ENCODE data around the gene PIM2. TPM values are rescaled to one million over a fixed set of nuclear protein-coding genes. Genes with fewer than 3 reads are reported as not detected.

PIM2 gene
- total RNA-seq, 1 experiment from 2014 or later: 33.8 TPM

GRCh38 chrX:48908600-48908999, 10.2 kb downstream of the PIM2 start:
- Histone ChIP-seq H3K4me3 (ENCODE audit: low read length) (no peak overlapping the region), H2AFZ (ENCODE audit: low read length) (no peak overlapping the region), H3K79me2 (ENCODE audit: low read length) (peaks cover 21% of the 10 kb centered on the region), H3K27ac (ENCODE audit: low read length) (no peak overlapping the region), H3K9me2 (replicated peaks; ENCODE audit: insufficient read depth, low read length) (no peaks in the 10 kb centered on the region), H3K9me3 (ENCODE audit: low read length) (no peaks in the 10 kb centered on the region), H4K20me1 (ENCODE audit: insufficient read depth, low read depth, low read length) (no peaks in the 10 kb centered on the region), H3K4me2 (ENCODE audit: low read depth, low read length, poor library complexity, severe bottlenecking) (no peak overlapping the region), H3K27me3 (ENCODE audit: low read length) (no peaks in the 10 kb centered on the region), H3K9ac (ENCODE audit: low read length) (no peak overlapping the region), H3K4me1 (ENCODE audit: low read length) (peaks cover 15% of the 10 kb centered on the region), H3K36me3 (ENCODE audit: insufficient read depth, low read length) (no peaks in the 10 kb centered on the region)
- no peak for DNase-seq

- Histone ChIP-seq H2AFZ (ENCODE audit: low read length) (no peak overlapping the region), H3K4me1 (ENCODE audit: low read length) (peaks cover 3% of the 10 kb centered on the region), H3K4me2 (ENCODE audit: low read depth, low read length, poor library complexity, severe bottlenecking) (no peak overlapping the region), H3K27me3 (ENCODE audit: low read length) (no peaks in the 10 kb centered on the region), H4K20me1 (ENCODE audit: insufficient read depth, low read depth, low read length) (no peaks in the 10 kb centered on the region), H3K9me3 (ENCODE audit: low read length) (no peaks in the 10 kb centered on the region), H3K9me2 (replicated peaks; ENCODE audit: insufficient read depth, low read length) (no peaks in the 10 kb centered on the region), H3K79me2 (ENCODE audit: low read length) (peaks cover 9% of the 10 kb centered on the region), H3K9ac (ENCODE audit: low read length) (no peak overlapping the region), H3K27ac (ENCODE audit: low read length) (no peak overlapping the region), H3K36me3 (ENCODE audit: insufficient read depth, low read length) (no peaks in the 10 kb centered on the region), H3K4me3 (ENCODE audit: low read length) (no peak overlapping the region)
- DNase-seq: no peak
Measured at GRCh38 chrX:48905090-48905790, 13.6 kb downstream of the PIM2 start.

DNA sequence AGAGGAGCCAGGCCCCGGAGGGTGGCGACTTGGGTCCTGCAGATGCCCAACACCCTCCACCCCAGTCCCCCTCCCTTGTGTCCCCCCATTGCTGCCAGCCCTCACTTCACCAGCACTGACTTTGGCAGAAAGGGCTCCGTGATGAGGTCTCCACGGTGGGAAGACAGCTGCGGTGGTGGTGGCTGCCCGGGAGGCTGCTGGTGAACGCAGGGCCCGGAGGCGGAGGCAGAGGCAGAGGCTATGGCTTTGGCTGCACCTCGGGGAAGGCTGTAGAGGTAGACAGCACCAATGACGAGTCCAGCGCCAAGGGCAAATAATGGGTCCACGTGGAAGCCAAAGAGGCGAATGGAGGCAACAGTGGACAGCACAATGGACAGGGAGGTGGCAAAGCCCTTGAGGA, 14.2 kb downstream of the PIM2 start:
- no peaks in the 10 kb centered on the region for H4K20me1 ChIP-seq (ENCODE audit: insufficient read depth, low read depth, low read length)
- H3K9ac ChIP-seq (ENCODE audit: low read length): no peak overlapping the region
- H3K4me3 ChIP-seq (ENCODE audit: low read length): no peak overlapping the region
- no peaks in the 10 kb centered on the region for H3K27me3 ChIP-seq (ENCODE audit: low read length)
- H3K4me2 ChIP-seq (ENCODE audit: low read depth, low read length, poor library complexity, severe bottlenecking): no peak overlapping the region
- H2AFZ ChIP-seq (ENCODE audit: low read length): no peak overlapping the region
- no peaks in the 10 kb centered on the region for H3K36me3 ChIP-seq (ENCODE audit: insufficient read depth, low read length)
- peaks cover 2% of the 10 kb centered on the region for H3K4me1 ChIP-seq (ENCODE audit: low read length)
- no peak for DNase-seq
- H3K9me3 ChIP-seq (ENCODE audit: low read length): no peaks in the 10 kb centered on the region
- H3K27ac ChIP-seq (ENCODE audit: low read length): no peak overlapping the region
- H3K79me2 ChIP-seq (ENCODE audit: low read length): peaks cover 6% of the 10 kb centered on the region
- H3K9me2 ChIP-seq (replicated peaks; ENCODE audit: insufficient read depth, low read length): no peaks in the 10 kb centered on the region

- H3K9ac ChIP-seq (ENCODE audit: low read length): no peak overlapping the region
- no peak overlapping the region for H3K4me3 ChIP-seq (ENCODE audit: low read length)
- no peak overlapping the region for H2AFZ ChIP-seq (ENCODE audit: low read length)
- H3K36me3 ChIP-seq (ENCODE audit: insufficient read depth, low read length): no peaks in the 10 kb centered on the region
- no peaks in the 10 kb centered on the region for H3K9me2 ChIP-seq (replicated peaks; ENCODE audit: insufficient read depth, low read length)
- H3K79me2 ChIP-seq (ENCODE audit: low read length): peaks cover 7% of the 10 kb centered on the region
- H3K4me2 ChIP-seq (ENCODE audit: low read depth, low read length, poor library complexity, severe bottlenecking): no peak overlapping the region
- no peaks in the 10 kb centered on the region for H3K9me3 ChIP-seq (ENCODE audit: low read length)
- no peaks in the 10 kb centered on the region for H3K27me3 ChIP-seq (ENCODE audit: low read length)
- H4K20me1 ChIP-seq (ENCODE audit: insufficient read depth, low read depth, low read length): no peaks in the 10 kb centered on the region
- DNase-seq: no peak
- H3K27ac ChIP-seq (ENCODE audit: low read length): no peak overlapping the region
- peaks cover 6% of the 10 kb centered on the region for H3K4me1 ChIP-seq (ENCODE audit: low read length)
Measured at GRCh38 chrX:48904180-48904579, 14.6 kb downstream of the PIM2 start.

DNA sequence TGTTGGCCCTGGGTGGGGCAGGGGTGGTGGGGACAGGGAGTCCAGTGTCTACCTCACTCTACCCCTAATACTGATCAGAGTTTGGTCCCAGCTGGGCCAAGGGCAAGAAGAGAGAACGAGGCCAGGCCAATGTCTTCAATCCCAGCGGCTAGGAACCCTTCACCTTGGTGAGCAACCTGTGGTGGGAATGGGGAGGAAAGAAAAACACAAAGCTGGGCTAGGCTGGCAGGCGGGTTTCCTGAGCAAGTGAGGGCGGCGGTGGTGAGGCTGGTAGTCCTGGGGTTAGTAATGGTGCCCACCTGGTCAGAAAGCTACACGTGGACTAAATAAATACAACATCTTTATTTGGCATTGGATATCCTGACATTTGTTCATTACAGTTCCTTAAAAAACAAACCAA, 15.5 kb downstream of the PIM2 start:
- H4K20me1 ChIP-seq (ENCODE audit: insufficient read depth, low read depth, low read length): no peaks in the 10 kb centered on the region
- no peak overlapping the region for H3K4me2 ChIP-seq (ENCODE audit: low read depth, low read length, poor library complexity, severe bottlenecking)
- no peak overlapping the region for H3K9ac ChIP-seq (ENCODE audit: low read length)
- H3K79me2 ChIP-seq (ENCODE audit: low read length): peaks cover 10% of the 10 kb centered on the region
- no peak overlapping the region for H3K4me3 ChIP-seq (ENCODE audit: low read length)
- no peak for DNase-seq
- no peaks in the 10 kb centered on the region for H3K27me3 ChIP-seq (ENCODE audit: low read length)
- H2AFZ ChIP-seq (ENCODE audit: low read length): no peak overlapping the region
- H3K36me3 ChIP-seq (ENCODE audit: insufficient read depth, low read length): no peaks in the 10 kb centered on the region
- peaks cover 12% of the 10 kb centered on the region for H3K4me1 ChIP-seq (ENCODE audit: low read length)
- H3K9me3 ChIP-seq (ENCODE audit: low read length): no peaks in the 10 kb centered on the region
- no peak overlapping the region for H3K27ac ChIP-seq (ENCODE audit: low read length)
- H3K9me2 ChIP-seq (replicated peaks; ENCODE audit: insufficient read depth, low read length): no peaks in the 10 kb centered on the region

DNA sequence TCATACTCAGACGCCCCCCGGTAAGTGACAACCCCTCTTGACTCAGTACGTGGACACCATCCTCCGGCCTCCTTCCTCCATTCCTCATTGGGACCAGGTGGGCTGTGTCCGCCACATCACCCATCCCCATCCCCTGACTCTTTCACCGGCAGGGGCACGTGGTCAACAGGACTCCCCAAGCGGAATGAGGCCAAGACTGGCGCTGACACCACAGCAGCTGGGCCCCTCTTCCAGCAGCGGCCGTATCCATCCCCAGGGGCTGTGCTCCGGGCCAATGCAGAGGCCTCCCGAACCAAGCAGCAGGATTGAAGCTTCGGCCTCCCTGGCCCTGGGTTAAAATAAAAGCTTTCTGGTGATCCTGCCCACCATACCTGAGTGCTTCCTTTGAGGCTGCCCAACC, 16.0 kb downstream of the PIM2 start:
- H3K4me2 ChIP-seq (ENCODE audit: low read depth, low read length, poor library complexity, severe bottlenecking): no peak overlapping the region
- no peak for DNase-seq
- H3K79me2 ChIP-seq (ENCODE audit: low read length): peaks cover 10% of the 10 kb centered on the region
- H3K4me3 ChIP-seq (ENCODE audit: low read length): no peak overlapping the region
- H3K4me1 ChIP-seq (ENCODE audit: low read length): peaks cover 13% of the 10 kb centered on the region
- no peak overlapping the region for H2AFZ ChIP-seq (ENCODE audit: low read length)
- H3K27ac ChIP-seq (ENCODE audit: low read length): no peak overlapping the region
- no peaks in the 10 kb centered on the region for H3K9me3 ChIP-seq (ENCODE audit: low read length)
- no peaks in the 10 kb centered on the region for H3K36me3 ChIP-seq (ENCODE audit: insufficient read depth, low read length)
- no peaks in the 10 kb centered on the region for H3K27me3 ChIP-seq (ENCODE audit: low read length)
- H3K9ac ChIP-seq (ENCODE audit: low read length): no peak overlapping the region
- no peaks in the 10 kb centered on the region for H4K20me1 ChIP-seq (ENCODE audit: insufficient read depth, low read depth, low read length)
- no peaks in the 10 kb centered on the region for H3K9me2 ChIP-seq (replicated peaks; ENCODE audit: insufficient read depth, low read length)

GRCh38 chrX:48902135-48902534, 16.7 kb downstream of the PIM2 start:
- no peaks in the 10 kb centered on the region for H4K20me1 ChIP-seq (ENCODE audit: insufficient read depth, low read depth, low read length)
- no peaks in the 10 kb centered on the region for H3K36me3 ChIP-seq (ENCODE audit: insufficient read depth, low read length)
- no peaks in the 10 kb centered on the region for H3K9me3 ChIP-seq (ENCODE audit: low read length)
- DNase-seq: no peak
- H2AFZ ChIP-seq (ENCODE audit: low read length): no peak overlapping the region
- no peak overlapping the region for H3K27ac ChIP-seq (ENCODE audit: low read length)
- H3K4me2 ChIP-seq (ENCODE audit: low read depth, low read length, poor library complexity, severe bottlenecking): no peak overlapping the region
- peaks cover 13% of the 10 kb centered on the region for H3K79me2 ChIP-seq (ENCODE audit: low read length)
- no peaks in the 10 kb centered on the region for H3K9me2 ChIP-seq (replicated peaks; ENCODE audit: insufficient read depth, low read length)
- H3K4me3 ChIP-seq (ENCODE audit: low read length): no peak overlapping the region
- H3K27me3 ChIP-seq (ENCODE audit: low read length): no peaks in the 10 kb centered on the region
- H3K9ac ChIP-seq (ENCODE audit: low read length): no peak overlapping the region
- peaks cover 13% of the 10 kb centered on the region for H3K4me1 ChIP-seq (ENCODE audit: low read length)

DNA sequence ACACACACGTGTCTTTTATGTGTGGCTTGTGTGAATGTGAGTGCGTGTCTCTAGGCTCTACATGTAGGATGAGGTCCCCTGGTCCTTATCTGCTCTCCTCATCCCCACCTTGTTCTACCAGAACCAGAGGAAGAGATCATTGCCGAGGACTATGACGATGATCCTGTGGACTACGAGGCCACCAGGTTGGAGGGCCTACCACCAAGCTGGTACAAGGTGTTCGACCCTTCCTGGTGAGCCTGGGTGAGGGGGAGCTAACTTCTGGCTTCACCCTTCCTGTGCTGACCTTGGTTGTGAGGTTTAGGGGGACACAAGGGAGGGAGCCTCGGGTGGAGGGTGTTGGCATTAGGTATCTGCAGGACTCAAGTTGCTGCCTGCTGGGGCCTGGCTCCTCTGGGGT, 17.8 kb downstream of the PIM2 start:
- H3K4me1 ChIP-seq (ENCODE audit: low read length): peaks cover 19% of the 10 kb centered on the region
- no peak overlapping the region for H3K9ac ChIP-seq (ENCODE audit: low read length)
- H3K79me2 ChIP-seq (ENCODE audit: low read length): peaks cover 23% of the 10 kb centered on the region
- H3K9me2 ChIP-seq (replicated peaks; ENCODE audit: insufficient read depth, low read length): no peaks in the 10 kb centered on the region
- H2AFZ ChIP-seq (ENCODE audit: low read length): no peak overlapping the region
- H3K9me3 ChIP-seq (ENCODE audit: low read length): no peaks in the 10 kb centered on the region
- H3K4me3 ChIP-seq (ENCODE audit: low read length): no peak overlapping the region
- no peaks in the 10 kb centered on the region for H4K20me1 ChIP-seq (ENCODE audit: insufficient read depth, low read depth, low read length)
- H3K4me2 ChIP-seq (ENCODE audit: low read depth, low read length, poor library complexity, severe bottlenecking): no peak overlapping the region
- DNase-seq: no peak
- H3K36me3 ChIP-seq (ENCODE audit: insufficient read depth, low read length): no peaks in the 10 kb centered on the region
- no peak overlapping the region for H3K27ac ChIP-seq (ENCODE audit: low read length)
- H3K27me3 ChIP-seq (ENCODE audit: low read length): no peaks in the 10 kb centered on the region
